NCI-H460 (cell line): ENCODE measurements around the gene P2RY4. TPM values are rescaled to one million over a fixed set of nuclear protein-coding genes. Genes with fewer than 3 reads are reported as not detected.
"Not testable (repeated sequence)": the region's sequence is repeated elsewhere in the genome, so short reads cannot be mapped to it uniquely, and the experiment has no call there.

ENCODE experiments used
- DNase-seq: peaks from one replicate; pipeline ENCODE4 v3.0.0-alpha.2; 2016; ENCODE audit warnings: low read depth; ENCODE audit errors: extremely low read depth
- small RNA-seq, 2 experiments: library from RNA; depleted of rRNA; stranded (forward); fragments of <200 nt; gene quantifications; one replicate each; pipeline ENCODE3, GENCODE V24; 2014
- total RNA-seq: library from RNA; depleted of rRNA; stranded (reverse); fragments of >200 nt; shearing (Covaris generic); gene quantifications from 2 replicates; pipeline ENCODE4 v1.2.3, GENCODE V29; 2014; rRNA removed

Gene P2RY4
- total RNA-seq, 1 experiment from 2014 or later, result not detected

- no peak for DNase-seq
These were observed 12.8 kb downstream of the P2RY4 start for GRCh38 chrX:70247252-70247651.

GRCh38 chrX:70244881-70245280, 15.1 kb downstream of the P2RY4 start:
- DNase-seq, result no peak

- not testable (repeated sequence) for DNase-seq
These were observed 16.4 kb downstream of the P2RY4 start for GRCh38 chrX:70243601-70244000.

GRCh38 chrX:70241501-70241900, 18.5 kb downstream of the P2RY4 start:
- no peak for DNase-seq

GRCh38 chrX:70240751-70241150, 19.3 kb downstream of the P2RY4 start:
- DNase-seq, result no peak

GRCh38 chrX:70234355-70234754, 25.6 kb downstream of the P2RY4 start, which contains the start of gene AWAT1:
AWAT1 (plus strand) TSS chrX:70234655; CDS start chrX:70234696, 41 bp downstream.
- no peak for DNase-seq

- DNase-seq, result no peak
These were observed 28.3 kb downstream of the P2RY4 start for GRCh38 chrX:70231666-70232065.

GRCh38 chrX:70226687-70227086, 33.3 kb downstream of the P2RY4 start:
- DNase-seq, result no peak

GRCh38 chrX:70226048-70226447, 34.0 kb downstream of the P2RY4 start:
- no peak for DNase-seq

GRCh38 chrX:70219938-70220764, 39.9 kb downstream of the P2RY4 start:
- peak; percentile 60 for DNase-seq

GRCh38 chrX:70209570-70209969, 50.4 kb downstream of the P2RY4 start:
- DNase-seq, result not testable (repeated sequence)

- DNase-seq, result no peak
These were observed 51.5 kb downstream of the P2RY4 start for GRCh38 chrX:70208479-70208878.

Small RNAs within 50 kb of the gene (small RNA-seq; reads per million reads assigned to genes)
- gene RNA5SP507, result 0 reads per million in 2 experiments

Other genes with a start within 250 kb of the P2RY4 start
- gene AWAT2, start 210.3 kb downstream of the P2RY4 start, total RNA-seq, result not detected in 2 replicates
- gene OTUD6A, start 197.7 kb downstream of the P2RY4 start, total RNA-seq, result not detected in 2 replicates
- 72.4 and 89.7 TPM in 2 replicates for gene IGBP1, start 126.8 kb downstream of the P2RY4 start, total RNA-seq
- gene DGAT2L6, start 82.7 kb downstream of the P2RY4 start, total RNA-seq, result not detected in 2 replicates
- not detected in 2 replicates for gene AWAT1, start 25.5 kb downstream of the P2RY4 start, total RNA-seq
- gene ARR3, start 8.1 kb upstream of the P2RY4 start, total RNA-seq, result not detected in 2 replicates
- gene RAB41, start 22.0 kb upstream of the P2RY4 start, total RNA-seq, result not detected in 2 replicates
- gene PDZD11, start 29.7 kb upstream of the P2RY4 start, total RNA-seq, result 67.6 and 77.6 TPM in 2 replicates
- 30.3 and 34.0 TPM in 2 replicates for gene KIF4A, start 29.9 kb upstream of the P2RY4 start, total RNA-seq
- not detected in 2 replicates for gene GDPD2, start 163.1 kb upstream of the P2RY4 start, total RNA-seq
- 21.3 and 24.6 TPM in 2 replicates for gene DLG3, start 184.6 kb upstream of the P2RY4 start, total RNA-seq